ENCODE data around the gene GREB1. TPM values are rescaled to one million over a fixed set of nuclear protein-coding genes. Genes with fewer than 3 reads are reported as not detected.

GREB1 gene
- total RNA-seq, 1 experiment from 2014 or later = 16.5 TPM

GRCh38 chr2:11571170-11571569, 37.3 kb downstream of the GREB1 start:
- Histone ChIP-seq H3K27ac (ENCODE audit: insufficient read length, low read depth, low read length) (no peak overlapping the region), H4K8ac (replicated peaks; ENCODE audit: insufficient read length, low read depth, low read length) (no peak overlapping the region), H3K4ac (ENCODE audit: low read depth, low read length) (no peak overlapping the region), H3K79me1 (ENCODE audit: insufficient read depth, low read depth, low read length, poor library complexity, severe bottlenecking) (no peaks in the 10 kb centered on the region), H3K9me3 (ENCODE audit: control insufficient read depth, low read depth, low read length) (no peaks in the 10 kb centered on the region), H2AK5ac (ENCODE audit: insufficient read length, low read length) (no peak overlapping the region), H3K9ac (ENCODE audit: extremely low read depth, insufficient read length, low read length) (no peak overlapping the region), H4K5ac (ENCODE audit: insufficient read length, low read depth, low read length) (no peak overlapping the region), H3K79me2 (ENCODE audit: insufficient read depth, low read length) (no peaks in the 10 kb centered on the region), H2BK15ac (ENCODE audit: low read depth, low read length) (no peak overlapping the region), H2BK120ac (ENCODE audit: low read depth, low read length, poor library complexity, severe bottlenecking) (no peak overlapping the region), H3K23ac (ENCODE audit: insufficient read length, low read depth, low read length) (no peak overlapping the region), H2AFZ (ENCODE audit: low read length) (no peak overlapping the region), H3T11ph (ENCODE audit: low read length) (no peak overlapping the region), H4K20me1 (ENCODE audit: control insufficient read depth, insufficient read depth, insufficient read length) (no peaks in the 10 kb centered on the region), H3K18ac (ENCODE audit: insufficient read length, low read depth, low read length) (no peak overlapping the region), H3K27me3 (ENCODE audit: insufficient read depth, low read length) (no peaks in the 10 kb centered on the region), H2BK12ac (ENCODE audit: insufficient read length, low read depth, low read length) (no peak overlapping the region), H3K4me1 (ENCODE audit: insufficient read depth, low read length) (peaks cover 6% of the 10 kb centered on the region; the same call in 1 of the 2 replicates), H3K14ac (ENCODE audit: insufficient read depth, low read length) (no peak overlapping the region), H3K23me2 (ENCODE audit: insufficient read length, low read depth, low read length, poor library complexity, severe bottlenecking) (no peaks in the 10 kb centered on the region), H3K56ac (ENCODE audit: insufficient read length, low read depth, low read length) (no peak overlapping the region), H4K91ac (ENCODE audit: insufficient read length, low read depth, low read length) (no peak overlapping the region), H3K4me2 (ENCODE audit: insufficient read depth, insufficient read length, low read length) (no peak overlapping the region), H2BK20ac (ENCODE audit: low read depth, low read length, poor library complexity, severe bottlenecking) (no peak overlapping the region), H2BK5ac (ENCODE audit: insufficient read length, low read length) (no peak overlapping the region)
- no CpG with 5 or more reads among the region's 7 CpGs for WGBS (ENCODE audit: extremely low coverage, insufficient read length, low lambda C conversion rate)
- DNase-seq = no peak
- Mint-ChIP-seq H3K27me3 (ENCODE audit: low read depth) (peaks cover 3% of the 10 kb centered on the region; the same call in 1 of the 2 replicates), H3K27ac (no peak overlapping the region), H3K9me3 (no peaks in the 10 kb centered on the region), H3K4me1 (peaks cover 22 to 25% of the 10 kb centered on the region in 2 experiments), H3K4me3 (no peak overlapping the region), H3K36me3 (ENCODE audit: insufficient read depth in 1 of 3, low read depth in 3 of 3) (peaks cover 0 to 6% (median 2%) of the 10 kb centered on the region in 3 experiments; a peak in 3 of 7 replicates)
- TF ChIP-seq CTCF (conservative IDR thresholded peaks at IDR 0.05) = no peak
